Activated T-cell treated with anti-CD3 and anti-CD28 coated beads for 24 hours (primary cell): ENCODE data around the gene TIMM17B.

ENCODE experiments used
- DNase-seq: peaks from one replicate; pipeline ENCODE4 v3.0.0-alpha.2; 2020; ENCODE audit warnings: low read depth

Gene TIMM17B

GRCh38 chrX:48897625-48898306, at the start of gene TIMM17B, which contains the start of gene PQBP1:
TSS of gene TIMM17B (minus strand) at chrX:48897768. CDS start at chrX:48897749, 19 bp downstream.
TSS of gene PQBP1 (plus strand) at chrX:48897930. CDS start at chrX:48898510, 580 bp downstream.
- peak; percentile 79 for DNase-seq

GRCh38 chrX:48945517-48946348, 48.2 kb upstream of the TIMM17B start:
- no peak for DNase-seq

DNA sequence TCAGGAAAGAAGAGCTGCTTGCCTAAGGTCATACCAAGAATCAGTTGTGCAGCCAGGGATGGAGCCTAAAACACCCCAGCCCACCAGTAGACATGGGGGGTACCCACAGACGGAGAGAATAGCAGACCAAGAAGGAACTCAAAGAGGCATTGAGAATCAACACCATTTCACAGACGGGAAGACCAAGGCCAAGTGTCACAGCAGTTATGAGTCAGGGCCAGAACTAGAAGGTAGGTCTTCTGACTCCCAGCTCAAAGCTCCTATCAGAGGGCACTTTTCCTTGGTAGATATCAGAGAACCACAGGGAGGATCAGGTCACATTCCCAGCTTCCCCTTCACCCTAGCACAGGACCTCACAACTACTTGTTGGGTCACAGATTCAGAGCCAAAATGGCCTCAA, 45.3 kb upstream of the TIMM17B start:
- no peak for DNase-seq

- DNase-seq = no peak
Measured at GRCh38 chrX:48940404-48940955, 42.9 kb upstream of the TIMM17B start.

DNA sequence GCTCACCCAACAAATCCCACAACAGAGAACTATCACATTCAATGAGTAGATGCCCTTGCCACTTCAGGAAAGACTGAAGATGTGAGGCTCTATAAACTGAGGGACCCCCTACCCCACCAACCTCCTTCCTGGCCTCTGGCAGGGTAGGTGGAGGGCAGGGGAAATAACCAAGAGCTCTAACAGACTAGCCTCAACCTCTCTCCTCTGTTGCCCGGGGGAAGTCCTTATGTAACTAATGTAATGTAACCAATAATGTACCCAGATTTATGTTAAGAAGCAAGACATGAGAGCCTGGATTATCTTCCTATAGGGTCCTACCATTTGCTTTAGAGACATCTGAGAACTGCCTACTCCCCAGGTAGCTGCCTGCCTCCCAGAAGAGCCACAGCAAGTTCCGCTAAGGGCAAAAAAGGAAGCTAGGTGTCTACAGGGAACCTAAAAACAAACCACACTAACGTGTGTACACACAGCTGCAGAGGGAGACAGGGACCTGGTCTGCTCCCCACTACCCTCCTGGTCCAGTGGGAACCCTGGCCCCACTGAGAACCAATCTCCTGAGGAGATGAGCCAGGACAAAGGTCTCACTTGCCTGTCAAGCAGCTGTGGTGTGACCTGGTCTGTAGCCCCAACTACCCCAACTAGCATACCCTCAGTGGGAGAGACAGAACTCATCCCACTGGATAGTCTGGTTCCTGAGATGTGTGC, 42.1 kb upstream of the TIMM17B start:
- DNase-seq = no peak

GRCh38 chrX:48938721-48939425, 41.3 kb upstream of the TIMM17B start:
- peak; percentile 73 for DNase-seq

DNA sequence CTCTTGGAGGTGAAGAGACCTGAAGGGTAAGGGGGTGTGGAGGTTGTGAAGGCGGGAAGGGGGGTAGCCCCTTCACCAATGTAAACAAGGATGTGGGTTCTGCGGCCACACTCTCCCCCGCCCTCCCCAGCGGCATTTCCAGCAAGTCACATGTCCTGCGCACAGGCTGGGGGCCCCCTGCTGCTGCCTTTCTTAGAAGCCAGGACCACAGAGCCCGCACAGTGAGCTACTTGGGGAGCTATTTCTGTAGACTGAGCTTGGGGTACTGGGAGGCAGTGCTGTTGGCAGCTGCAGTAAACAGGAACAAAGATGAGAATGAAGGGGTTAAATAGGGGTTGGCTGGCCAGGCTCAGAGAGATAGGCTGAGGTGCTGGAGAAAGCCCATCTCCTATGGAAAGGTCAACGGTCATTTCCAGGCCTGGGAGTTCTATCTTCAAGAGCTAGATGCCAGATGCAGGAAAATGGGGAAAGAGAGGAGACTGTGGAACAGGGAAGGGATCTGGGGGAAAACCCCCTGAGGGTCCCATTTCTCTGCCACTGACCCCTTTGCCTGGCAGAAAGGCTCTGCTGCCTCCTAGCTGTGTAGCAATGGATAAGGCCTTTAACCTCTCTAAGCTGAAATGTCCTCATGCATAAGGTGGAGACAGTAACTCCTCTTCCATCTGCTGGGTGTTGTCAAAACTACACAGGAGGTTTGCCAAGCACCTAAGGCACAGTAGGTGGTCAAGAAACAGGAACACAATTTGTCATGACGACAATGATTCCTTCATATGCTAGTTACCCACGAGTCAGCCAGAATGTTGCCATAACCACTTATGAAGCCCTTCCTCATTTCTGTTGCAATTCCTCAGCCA, 39.7 kb upstream of the TIMM17B start:
- peak; percentile 79 for DNase-seq

DNA sequence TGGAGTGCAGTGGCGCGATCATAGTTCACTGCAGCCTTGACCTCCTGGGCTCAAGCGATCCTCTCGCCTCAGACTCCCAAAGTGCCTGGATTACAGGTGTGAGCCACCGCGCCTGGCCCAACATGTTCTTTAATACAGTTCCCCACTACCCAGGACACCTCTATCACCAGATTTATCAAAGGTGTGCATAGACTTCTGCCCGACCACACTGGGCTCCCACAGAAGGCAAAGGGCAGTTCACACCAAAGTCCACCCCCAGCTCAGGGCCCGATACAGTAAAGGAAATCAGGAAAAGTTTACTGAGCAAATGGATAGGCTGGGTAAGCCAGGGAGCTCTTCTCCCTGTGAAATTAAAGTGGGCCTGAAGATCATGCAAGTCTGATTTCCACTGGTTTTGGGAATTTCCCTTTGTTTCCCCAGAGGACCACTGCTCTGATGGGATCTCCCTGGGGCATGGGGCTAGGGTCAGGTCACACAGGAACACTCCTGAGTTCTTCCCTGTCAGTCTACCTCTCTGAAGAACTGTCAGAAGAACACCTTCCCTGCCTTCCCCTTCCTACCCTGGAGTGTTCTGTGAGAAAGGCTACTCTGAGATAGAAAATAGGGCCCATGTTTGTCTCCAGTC, 39.0 kb upstream of the TIMM17B start:
- no peak for DNase-seq

- no peak for DNase-seq
Measured at GRCh38 chrX:48935301-48935670, 37.7 kb upstream of the TIMM17B start.

DNA sequence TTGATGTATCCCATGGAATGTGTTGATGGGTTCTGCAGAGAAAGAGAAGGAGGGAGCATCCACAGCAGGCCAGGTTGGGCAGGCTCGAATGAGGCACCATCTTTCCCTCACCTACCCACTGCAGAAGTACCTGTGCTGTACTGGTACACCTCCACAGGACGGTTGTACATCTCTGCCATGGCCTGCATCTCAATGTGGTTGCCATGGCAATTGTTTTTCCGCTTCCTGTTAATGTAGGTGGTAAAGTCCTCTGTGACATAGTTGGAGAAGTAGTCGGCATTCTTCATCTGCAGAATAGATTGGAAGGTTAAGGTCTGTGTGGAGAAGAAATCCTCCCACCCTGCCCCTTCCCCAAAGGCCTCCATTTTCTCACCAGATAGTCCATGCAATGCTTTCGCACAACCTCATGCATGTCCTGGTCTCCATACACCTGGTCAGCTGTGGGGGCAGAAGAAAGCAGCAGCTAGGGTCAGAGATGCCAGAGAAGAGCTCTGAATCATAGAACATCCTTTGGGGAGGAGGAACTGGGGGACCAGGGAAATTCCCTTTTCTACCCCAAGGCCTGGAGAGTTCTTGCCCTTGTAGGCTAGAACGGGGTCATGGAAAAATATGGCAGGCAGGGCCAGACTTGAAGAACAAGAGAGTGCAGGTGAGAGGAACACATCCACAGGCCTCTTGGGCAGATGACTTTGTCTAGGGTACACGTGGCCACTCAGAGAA, 37.2 kb upstream of the TIMM17B start:
- DNase-seq = no peak

GRCh38 chrX:48933757-48934156, 36.2 kb upstream of the TIMM17B start:
- no peak for DNase-seq

DNA sequence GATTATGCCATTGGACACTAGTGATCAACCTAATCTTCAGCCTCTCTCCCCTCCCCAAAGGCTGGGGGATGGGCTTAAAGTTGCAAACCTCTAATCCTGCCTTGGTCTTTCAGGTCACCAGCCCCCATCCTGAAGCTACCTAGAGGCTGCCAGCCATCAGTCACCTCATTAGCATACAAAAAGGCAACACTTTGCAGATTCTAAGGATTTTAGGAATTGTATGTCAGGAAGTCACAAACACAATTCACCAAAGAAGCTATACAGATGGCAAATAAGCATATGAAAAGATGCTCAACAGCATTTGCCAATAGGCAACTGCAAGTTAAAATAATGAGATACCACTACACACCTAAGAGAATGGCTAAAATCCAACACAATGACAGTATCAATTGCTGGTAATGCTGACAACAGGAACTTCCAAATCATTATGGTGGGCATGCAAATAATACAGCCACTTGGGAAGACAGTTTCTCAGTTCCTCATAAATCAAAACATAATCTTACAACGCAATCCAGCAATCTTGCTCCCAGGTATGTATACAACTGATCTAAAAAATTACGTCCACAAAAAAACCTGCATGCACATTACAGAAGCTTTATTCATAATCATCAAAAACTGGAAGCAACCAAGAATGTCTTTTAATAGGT, 30.3 kb upstream of the TIMM17B start:
- DNase-seq = no peak

DNA sequence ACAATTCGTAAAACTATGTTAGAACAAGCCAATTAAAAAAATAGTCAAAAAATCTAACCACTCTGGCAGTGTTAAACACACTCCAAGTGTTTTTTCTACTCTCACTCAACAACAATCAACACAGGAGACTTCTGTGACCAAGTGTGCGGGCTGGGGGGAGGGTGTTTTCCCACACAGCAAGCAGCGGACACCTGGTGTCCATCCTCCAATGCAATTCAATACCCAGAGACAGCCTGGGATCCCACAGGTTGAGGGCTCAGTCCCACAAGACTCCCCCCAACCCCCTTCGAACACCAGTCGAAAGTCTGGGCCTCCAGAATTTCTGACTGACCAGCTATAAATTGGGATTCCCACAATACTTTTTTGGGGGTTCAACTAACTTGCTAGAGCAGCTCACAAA, 29.6 kb upstream of the TIMM17B start:
- DNase-seq = no peak

GRCh38 chrX:48924270-48924669, 26.7 kb upstream of the TIMM17B start:
- DNase-seq = no peak

DNA sequence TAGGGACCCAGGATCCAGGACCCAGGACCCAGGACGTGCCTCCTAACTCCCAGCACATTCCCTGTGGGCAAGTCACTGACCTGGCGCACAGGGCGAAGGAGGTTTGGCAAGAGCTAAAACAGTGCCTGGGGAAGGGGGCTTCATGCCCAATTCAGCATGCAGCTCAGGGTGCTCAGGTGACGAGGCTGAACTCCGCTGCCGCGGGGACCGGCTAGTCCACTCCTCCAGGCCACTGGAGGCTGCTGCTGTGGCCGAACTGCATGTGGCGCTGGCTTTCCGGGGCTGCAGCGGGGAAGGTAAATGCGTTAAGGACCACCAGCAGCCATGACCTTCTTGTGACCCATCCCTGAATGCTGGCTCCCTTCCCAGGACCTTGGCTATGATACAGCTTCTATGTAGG, 26.2 kb upstream of the TIMM17B start:
- no peak for DNase-seq

DNA sequence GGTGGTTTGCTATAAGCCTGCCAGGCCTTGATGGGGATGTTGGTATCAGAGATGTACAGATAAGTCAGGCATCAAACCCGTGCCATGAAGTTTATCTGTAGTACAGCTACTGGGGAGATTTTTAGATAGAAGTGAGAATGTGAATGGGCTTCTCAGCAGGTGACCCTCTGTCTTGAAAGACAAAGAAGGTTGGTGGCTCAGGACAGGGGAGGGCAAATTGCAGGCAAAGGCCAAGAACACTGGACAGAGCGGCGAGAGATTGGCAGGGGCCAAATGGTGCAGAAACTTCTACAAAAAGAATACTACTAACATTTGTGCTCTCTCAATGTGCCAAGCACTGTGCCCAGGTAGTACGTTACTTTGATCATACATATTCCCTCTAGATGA, 23.1 kb upstream of the TIMM17B start:
- DNase-seq = no peak

- no peak for DNase-seq
Measured at GRCh38 chrX:48919947-48920717, 22.6 kb upstream of the TIMM17B start.

GRCh38 chrX:48919360-48919841, 21.8 kb upstream of the TIMM17B start:
- no peak for DNase-seq
